Activated CD8-positive, alpha-beta memory T cell treated with anti-CD3 and anti-CD28 coated beads, Interleukin-2, amount 50 U/mL, for 24 hours (primary cell): ENCODE data around the gene THUMPD2.
"Not testable (repeated sequence)": the region's sequence is repeated elsewhere in the genome, so short reads cannot be mapped to it uniquely, and the experiment has no call there.

Experiments used
- DNase-seq: peaks from one replicate; pipeline ENCODE4 v3.0.0-alpha.2; 2020; ENCODE audit errors: extremely low read depth

THUMPD2 gene

GRCh38 chr2:39778775-39779340 lies at the start of gene THUMPD2:
Gene THUMPD2, minus strand, starts transcription at chr2:39779258. Its CDS starts 19 bp downstream, at chr2:39779239.
- no peak for DNase-seq

GRCh38 chr2:39821871-39822270 lies 42.8 kb upstream of the THUMPD2 start:
- no peak for DNase-seq

- DNase-seq, result no peak
These were observed 37.8 kb upstream of the THUMPD2 start for GRCh38 chr2:39816845-39817244.

GRCh38 chr2:39816428-39816827 lies 37.4 kb upstream of the THUMPD2 start:
- DNase-seq, result no peak

GRCh38 chr2:39805936-39806608 lies 27.0 kb upstream of the THUMPD2 start:
- DNase-seq, result no peak

- no peak for DNase-seq
These were observed 24.8 kb upstream of the THUMPD2 start for GRCh38 chr2:39803839-39804238.

- no peak for DNase-seq
These were observed 21.7 kb upstream of the THUMPD2 start for GRCh38 chr2:39800752-39801151.

- DNase-seq, result no peak
These were observed 17.1 kb upstream of the THUMPD2 start for GRCh38 chr2:39796134-39796533.

- not testable (repeated sequence) for DNase-seq
These were observed 11.3 kb upstream of the THUMPD2 start for GRCh38 chr2:39790216-39790818.

GRCh38 chr2:39787950-39788349 lies 8.9 kb upstream of the THUMPD2 start:
- DNase-seq, result no peak

- no peak for DNase-seq
These were observed 7.9 kb upstream of the THUMPD2 start for GRCh38 chr2:39786761-39787522.

- DNase-seq, result no peak
These were observed 3.5 kb upstream of the THUMPD2 start for GRCh38 chr2:39782591-39782990.

- no peak for DNase-seq
These were observed 2.6 kb upstream of the THUMPD2 start for GRCh38 chr2:39781697-39782096.

GRCh38 chr2:39780825-39781600 lies 2.0 kb upstream of the THUMPD2 start:
- no peak for DNase-seq

GRCh38 chr2:39779927-39780326 lies 869 bp upstream of the THUMPD2 start:
- no peak for DNase-seq

GRCh38 chr2:39779341-39779851 lies 338 bp upstream of the THUMPD2 start:
- no peak for DNase-seq

GRCh38 chr2:39778233-39778632 lies 825 bp downstream of the THUMPD2 start:
- no peak for DNase-seq

- DNase-seq, result no peak
These were observed 6.3 kb downstream of the THUMPD2 start for GRCh38 chr2:39772812-39773152.

GRCh38 chr2:39772086-39772811 lies 6.8 kb downstream of the THUMPD2 start:
- DNase-seq, result no peak

GRCh38 chr2:39762448-39762847 lies 16.6 kb downstream of the THUMPD2 start:
- DNase-seq, result no peak

GRCh38 chr2:39757156-39757555 lies 21.9 kb downstream of the THUMPD2 start:
- DNase-seq, result no peak
